Body of pancreas (tissue), 4 donors: ENCODE results near the gene KIRREL3. TPM values are rescaled to one million over a fixed set of nuclear protein-coding genes. Genes with fewer than 3 reads are reported as not detected.

Source experiments
- ATAC-seq: fragments of 150-250 bp; one replicate; pipeline ENCODE4 v1.9.1; 2016
- DNase-seq, 4 donors: peaks; one replicate each; pipeline ENCODE4 v3.0.0-alpha.2; 2019
- H3K27ac ChIP-seq, 4 donors: fragments of 200-600 bp; sonication (generic); 1 replicate in 3 of 4; 2 replicates in 1 of 4; pipeline versions ENCODE4 v1.5.1 to v1.6.1; 2016 to 2019; ENCODE audit warnings: mild to moderate bottlenecking in 1 of 4, mixed read lengths in 1 of 4, moderate library complexity in 1 of 4
- H3K27me3 ChIP-seq, 2 donors: fragments of 200-600 bp; sonication (generic); one replicate each; pipeline ENCODE4 v1.6.0; 2016; ENCODE audit warnings: mild to moderate bottlenecking in 1 of 2
- H3K36me3 ChIP-seq, 2 donors: fragments of 200-600 bp; sonication (generic); replicated peaks in 1 of 2; 2 replicates each; pipeline ENCODE4 v1.5.1; 2016; ENCODE audit warnings: low read depth in 2 of 2; ENCODE audit not compliant: insufficient read depth in 1 of 2
- H3K4me1 ChIP-seq: fragments of 200-600 bp; sonication (generic); one replicate; pipeline ENCODE4 v1.6.0; 2016
- H3K4me3 ChIP-seq, 2 donors: fragments of 200-600 bp; sonication (generic); 1 replicate in 1 of 2; 2 replicates in 1 of 2; pipeline ENCODE4 v1.5.1; 2016 to 2019
- H3K9me3 ChIP-seq, 3 donors: fragments of 200-600 bp; sonication (generic); 1 replicate in 2 of 3; 2 replicates in 1 of 3; pipeline ENCODE4 v1.5.1; 2016
- POLR2A ChIP-seq, 3 donors: fragments of 450-650 bp; IDR thresholded peaks; one replicate each; pipeline ENCODE4 v1.6.1; 2016; ENCODE audit warnings: antibody characterized with exemption in 3 of 3, mild to moderate bottlenecking in 2 of 3
- WGBS, 2 donors: methylation state at CpG; one replicate each; pipeline ENCODE4 v1.1.5; 2017; 5-methylcytosine and 5-hydroxymethylcytosine counted together
- intact Hi-C: fragments of 100-400 bp; cut with DNase I; formaldehyde crosslinking; loops from one replicate; pipeline ENCODE4 v1.15.1; 2023
- total RNA-seq, 2 donors: library from RNA; depleted of rRNA; stranded (reverse); fragments of >200 nt; gene quantifications; one replicate each; pipeline ENCODE4 v1.1.0, GENCODE V29; 2016
- TF ChIP-seq, protein P1 (sequence below), 7 experiments: fragments of 450-650 bp in 4 of 7; fragments of 200-600 bp in 3 of 7; sonication (generic) in 3 of 7; IDR thresholded peaks; one replicate each; pipeline ENCODE4 v1.5.1; 2016 to 2019; ENCODE audit warnings: antibody characterized with exemption in 7 of 7

The KIRREL3 gene
- total RNA-seq, 2 donors from 2014 or later: 0.26 TPM; not detected in 1

- intact Hi-C loops: no loop called here
- H3K9me3 ChIP-seq: no peaks in the 10 kb centered on the region
- WGBS, 2 donors: 56 to 65% methylated on average over 10 of the region's 10 CpGs
- H3K36me3 ChIP-seq: no peaks in the 10 kb centered on the region
- H3K27me3 ChIP-seq: no peaks in the 10 kb centered on the region
- DNase-seq (no peak), ATAC-seq (no peak)
- no peak for TF ChIP-seq POLR2A (IDR thresholded peaks at IDR 0.05)
- TF ChIP-seq, protein P1, sequence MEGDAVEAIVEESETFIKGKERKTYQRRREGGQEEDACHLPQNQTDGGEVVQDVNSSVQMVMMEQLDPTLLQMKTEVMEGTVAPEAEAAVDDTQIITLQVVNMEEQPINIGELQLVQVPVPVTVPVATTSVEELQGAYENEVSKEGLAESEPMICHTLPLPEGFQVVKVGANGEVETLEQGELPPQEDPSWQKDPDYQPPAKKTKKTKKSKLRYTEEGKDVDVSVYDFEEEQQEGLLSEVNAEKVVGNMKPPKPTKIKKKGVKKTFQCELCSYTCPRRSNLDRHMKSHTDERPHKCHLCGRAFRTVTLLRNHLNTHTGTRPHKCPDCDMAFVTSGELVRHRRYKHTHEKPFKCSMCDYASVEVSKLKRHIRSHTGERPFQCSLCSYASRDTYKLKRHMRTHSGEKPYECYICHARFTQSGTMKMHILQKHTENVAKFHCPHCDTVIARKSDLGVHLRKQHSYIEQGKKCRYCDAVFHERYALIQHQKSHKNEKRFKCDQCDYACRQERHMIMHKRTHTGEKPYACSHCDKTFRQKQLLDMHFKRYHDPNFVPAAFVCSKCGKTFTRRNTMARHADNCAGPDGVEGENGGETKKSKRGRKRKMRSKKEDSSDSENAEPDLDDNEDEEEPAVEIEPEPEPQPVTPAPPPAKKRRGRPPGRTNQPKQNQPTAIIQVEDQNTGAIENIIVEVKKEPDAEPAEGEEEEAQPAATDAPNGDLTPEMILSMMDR (IDR thresholded peaks at IDR 0.05): no peak
- no peaks in the 10 kb centered on the region for H3K4me1 ChIP-seq
- H3K27ac ChIP-seq: no peak overlapping the region
- H3K4me3 ChIP-seq: no peak overlapping the region
These were observed 71.2 kb downstream of the KIRREL3 start for GRCh38 chr11:126929179-126930061.

DNA sequence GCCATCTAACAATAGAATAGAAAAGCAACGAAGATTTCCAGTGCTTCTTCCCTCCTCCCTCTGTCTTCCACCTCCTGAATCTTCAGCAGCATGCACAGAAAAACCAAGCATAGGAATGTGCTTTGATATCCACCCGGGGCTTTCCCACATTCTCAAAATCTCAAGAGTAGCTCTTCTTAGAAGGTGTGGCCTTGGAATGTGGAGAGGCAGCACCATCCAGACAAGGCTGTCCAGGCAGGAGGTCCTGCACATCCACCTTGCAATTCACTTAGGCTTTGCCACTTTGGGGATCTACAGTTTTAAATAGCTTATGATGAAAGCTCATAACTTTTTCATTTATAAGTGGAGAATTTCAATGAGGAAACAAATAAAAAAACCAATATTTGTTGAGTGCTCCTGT is 72.9 kb downstream of the KIRREL3 start:
- no peaks in the 10 kb centered on the region for H3K36me3 ChIP-seq
- 39 to 45% methylated on average over 2 of the region's 2 CpGs for WGBS, 2 donors
- TF ChIP-seq POLR2A (IDR thresholded peaks at IDR 0.05): no peak
- TF ChIP-seq, protein P1 (IDR thresholded peaks at IDR 0.05): no peak
- intact Hi-C loops: no loop called here
- H3K27ac ChIP-seq: no peak overlapping the region
- no peaks in the 10 kb centered on the region for H3K4me1 ChIP-seq
- H3K4me3 ChIP-seq: no peak overlapping the region
- ATAC-seq (no peak), DNase-seq (no peak)
- H3K27me3 ChIP-seq: no peaks in the 10 kb centered on the region
- no peaks in the 10 kb centered on the region for H3K9me3 ChIP-seq

- no peak for DNase-seq
These were observed 74.2 kb downstream of the KIRREL3 start for GRCh38 chr11:126926376-126926791.

DNA sequence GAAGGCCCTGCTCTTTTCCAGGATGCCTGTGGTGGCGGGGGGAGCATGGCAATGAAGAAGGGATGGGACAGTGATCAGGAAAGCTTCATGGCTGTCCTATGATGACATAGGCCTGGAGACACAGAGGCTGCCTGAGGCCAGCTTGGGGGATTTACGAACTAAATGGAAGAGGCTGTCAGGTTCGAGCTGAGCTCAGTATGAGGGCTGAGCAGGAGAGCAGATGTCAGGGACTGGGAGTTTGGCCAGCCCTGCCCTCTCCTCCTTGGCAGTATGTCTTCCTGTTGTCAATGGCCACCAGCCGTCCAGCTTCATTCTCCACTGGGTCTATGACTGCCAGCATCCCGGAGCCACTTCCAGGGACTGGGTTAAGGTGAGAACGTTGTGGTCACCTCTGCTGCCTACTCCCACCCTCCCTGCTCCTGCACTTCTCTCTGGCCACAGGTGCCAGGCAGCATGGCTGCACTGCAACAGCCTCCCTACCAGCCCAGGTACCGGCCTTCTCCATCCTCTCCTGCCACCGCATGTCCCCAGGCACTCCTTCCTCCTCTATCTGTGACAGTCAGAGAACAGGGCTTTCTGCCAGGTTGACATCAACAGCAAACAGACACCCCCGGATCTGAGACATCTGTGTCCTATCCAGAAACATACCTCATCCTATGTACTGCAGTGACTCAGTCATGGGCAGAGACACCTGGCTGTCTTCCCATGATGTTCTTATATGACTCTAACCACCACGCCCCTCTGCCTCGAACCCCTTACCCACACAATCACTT is 75.1 kb downstream of the KIRREL3 start:
- Histone ChIP-seq H3K36me3 (no peaks in the 10 kb centered on the region), H3K4me1 (no peaks in the 10 kb centered on the region), H3K4me3 (no peak overlapping the region), H3K9me3 (no peaks in the 10 kb centered on the region), H3K27ac (no peak overlapping the region), H3K27me3 (no peaks in the 10 kb centered on the region)
- DNase-seq (no peak), ATAC-seq (no peak)
- intact Hi-C loops: no loop called here
- TF ChIP-seq, protein P1 (IDR thresholded peaks at IDR 0.05): no peak
- no peak for TF ChIP-seq POLR2A (IDR thresholded peaks at IDR 0.05)
- 56 to 64% methylated on average over 11 of the region's 11 CpGs for WGBS, 2 donors

More at GRCh38 chr11:126926376-126926791, 74.2 kb downstream of the KIRREL3 start:
- TF ChIP-seq, protein P1 (IDR thresholded peaks at IDR 0.05): no peak
- no peak for TF ChIP-seq POLR2A (IDR thresholded peaks at IDR 0.05)
- Histone ChIP-seq H3K9me3 (no peaks in the 10 kb centered on the region), H3K27me3 (no peaks in the 10 kb centered on the region), H3K36me3 (no peaks in the 10 kb centered on the region), H3K4me3 (no peak overlapping the region), H3K4me1 (no peaks in the 10 kb centered on the region), H3K27ac (no peak overlapping the region)
- intact Hi-C loops: no loop called here
- no peak for ATAC-seq
- 51 to 57% methylated on average over 9 of the region's 9 CpGs for WGBS, 2 donors
